GM21619 (cell line): ENCODE results near the gene MACROD2.
A peak's percentile ranks its signal among the peaks of the same experiment; 100 is the strongest.
"Not testable (repeated sequence)": the region's sequence is repeated elsewhere in the genome, so short reads cannot be mapped to it uniquely, and the experiment has no call there.

Experiments used
- ATAC-seq: cut with Tn5 transposase; IDR thresholded peaks from one replicate; pipeline ENCODE4 v1.9.1; 2021; ENCODE audit not compliant: unreplicated experiment

The MACROD2 gene

DNA sequence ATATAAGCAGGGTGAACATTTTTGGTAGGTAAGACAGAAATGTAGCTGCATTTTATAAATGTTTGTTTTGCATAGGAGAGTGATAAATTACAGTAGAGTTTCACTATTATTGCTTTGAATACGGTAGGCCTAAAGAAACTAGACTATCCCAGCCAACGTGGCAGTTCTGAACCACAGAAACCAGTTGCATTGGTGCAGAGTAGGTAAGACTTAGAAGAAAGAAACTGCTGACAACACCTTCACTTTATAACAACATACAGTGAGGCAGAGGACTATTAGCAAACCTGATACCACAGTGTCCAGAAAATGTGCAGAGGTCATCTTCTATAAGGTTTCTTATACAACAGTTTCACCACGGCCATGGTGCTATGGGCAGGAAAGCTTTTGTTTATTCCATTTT, 2011.8 kb downstream of the MACROD2 start:
- ATAC-seq, result peak; percentile 99

GRCh38 chr20:16007962-16008361, 2012.6 kb downstream of the MACROD2 start:
- no peak for ATAC-seq

DNA sequence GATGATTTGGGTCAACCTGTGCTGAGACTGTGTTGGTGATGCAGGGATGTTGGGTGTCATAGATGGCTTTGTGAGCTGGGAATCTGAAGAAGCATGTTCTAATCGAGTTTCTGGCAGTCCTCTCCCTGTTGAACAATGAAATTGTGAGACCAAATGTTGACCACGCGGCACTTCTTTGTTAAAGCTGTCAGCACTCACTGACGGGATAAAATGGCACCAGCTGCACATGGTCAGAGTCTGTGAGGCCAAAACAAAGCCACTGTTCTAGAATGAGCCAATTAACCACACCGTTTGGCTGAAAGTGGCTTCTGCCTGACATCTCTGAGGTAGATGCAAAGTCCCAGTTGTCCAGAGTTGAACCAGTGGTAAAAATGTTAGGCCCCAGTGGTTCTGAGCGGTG, 2015.7 kb downstream of the MACROD2 start:
- no peak for ATAC-seq

DNA sequence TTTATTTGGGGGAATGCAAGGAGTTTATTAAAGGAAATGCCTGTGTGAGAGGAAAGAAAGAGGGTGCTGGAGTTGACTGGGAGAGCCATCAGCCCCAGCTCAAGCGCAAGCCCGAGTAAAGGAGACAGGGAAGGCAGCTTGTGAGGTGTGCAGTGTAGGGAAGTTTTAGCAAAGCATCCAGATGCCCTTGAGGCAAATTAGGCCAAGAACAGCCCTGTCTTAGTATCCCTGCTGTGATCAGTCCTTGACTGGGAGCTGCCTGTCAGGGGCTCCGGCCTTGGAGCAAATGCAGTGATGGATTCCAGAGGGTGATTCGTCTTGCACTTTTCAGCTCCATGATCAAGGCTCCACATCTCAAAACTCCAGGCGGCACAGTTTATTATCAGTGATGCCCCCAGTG, 2016.2 kb downstream of the MACROD2 start:
- no peak for ATAC-seq

DNA sequence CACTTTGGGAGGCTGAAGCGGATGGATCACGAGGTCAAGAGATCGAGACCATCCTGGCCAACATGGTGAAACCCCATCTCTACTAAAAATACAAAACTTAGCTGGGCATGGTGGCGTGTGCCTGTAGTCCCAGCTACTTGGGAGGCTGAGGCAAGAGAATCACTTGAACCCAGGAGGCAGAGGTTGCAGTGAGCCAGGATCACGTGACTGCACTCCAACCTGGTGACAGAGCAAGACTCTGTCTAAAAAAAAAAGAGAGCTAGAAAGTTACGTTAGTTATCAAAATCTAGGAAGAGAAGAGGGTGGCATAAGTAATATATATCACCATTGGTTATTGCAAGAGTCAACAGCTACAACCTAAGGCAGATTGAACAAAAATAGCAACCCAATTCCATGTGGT, 2017.6 kb downstream of the MACROD2 start:
- not testable (repeated sequence) for ATAC-seq

DNA sequence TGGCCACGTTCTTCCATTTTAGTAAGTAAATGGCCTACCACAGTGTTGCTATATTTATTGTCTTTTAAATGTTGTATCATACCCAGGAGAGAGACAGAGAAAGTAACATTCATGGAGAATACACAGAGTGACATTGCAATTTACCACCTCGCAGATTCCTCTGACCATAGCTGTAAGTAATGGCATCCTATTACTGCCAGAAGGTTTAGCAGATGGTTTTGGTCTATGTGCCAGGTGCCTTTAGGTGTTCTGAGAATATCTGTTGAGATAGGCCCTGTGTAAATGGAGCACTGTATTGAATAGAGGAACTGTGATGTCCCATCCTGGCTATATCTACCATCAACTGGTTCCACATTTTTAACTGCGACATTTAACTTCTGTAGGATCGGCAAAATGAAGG, 2018.3 kb downstream of the MACROD2 start:
- ATAC-seq, result no peak

DNA sequence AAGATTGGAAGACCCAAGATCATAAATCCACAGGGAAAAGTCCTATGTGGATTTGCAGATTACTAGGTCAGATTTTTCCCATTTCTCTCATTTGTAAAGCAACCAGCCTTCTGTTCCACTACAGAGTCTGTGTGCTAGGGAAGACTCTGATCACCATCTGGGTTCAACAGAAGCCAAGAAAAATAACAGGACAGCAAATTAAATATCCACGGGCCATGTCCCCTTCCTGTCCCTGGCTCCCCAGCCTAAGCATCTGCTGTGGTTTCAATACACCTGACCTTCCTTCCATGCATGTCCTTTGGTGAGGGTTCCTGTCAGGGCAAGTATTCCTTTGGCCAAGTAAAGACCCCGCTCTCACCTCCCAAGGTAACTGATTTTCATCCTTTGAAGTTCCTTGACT, 2019.1 kb downstream of the MACROD2 start:
- ATAC-seq, result no peak

GRCh38 chr20:16017656-16018055, 2022.3 kb downstream of the MACROD2 start:
- no peak for ATAC-seq

DNA sequence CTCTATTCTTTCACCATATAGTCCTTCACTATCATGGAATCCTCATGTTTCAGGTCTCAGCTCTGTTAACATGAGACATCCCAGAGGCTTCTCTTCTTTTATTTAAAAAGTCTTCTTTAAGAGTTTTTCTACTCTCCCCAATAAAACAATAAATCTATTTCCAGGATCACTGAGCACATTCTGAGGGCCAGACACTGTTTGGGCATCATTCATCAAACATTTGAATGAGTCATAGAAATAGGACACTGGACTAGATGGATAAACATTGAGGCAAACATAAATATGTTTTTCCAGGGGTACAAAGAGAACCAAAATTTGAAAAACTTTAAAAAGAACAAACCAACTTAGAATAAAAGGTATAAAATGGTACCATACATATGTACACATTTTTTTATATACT, 2023.6 kb downstream of the MACROD2 start:
- no peak for ATAC-seq

DNA sequence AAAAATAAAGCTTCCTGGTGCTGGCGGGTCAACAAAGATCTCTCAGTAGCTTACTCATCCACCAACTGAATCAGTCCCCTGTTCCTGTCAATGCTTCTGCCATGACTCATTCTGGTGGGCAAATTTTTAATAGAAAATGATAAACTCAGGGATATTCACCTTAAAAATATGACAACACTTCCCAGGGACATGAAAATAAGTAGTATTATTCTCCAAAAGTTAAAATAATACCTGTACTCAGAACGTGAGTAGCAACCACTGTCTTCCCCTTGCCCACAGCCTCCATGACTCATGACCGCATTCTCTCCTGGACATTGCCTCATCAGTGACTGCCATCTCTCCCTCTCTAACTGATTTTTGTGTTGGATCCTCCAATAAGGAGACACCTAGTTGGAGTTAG, 2025.7 kb downstream of the MACROD2 start:
- no peak for ATAC-seq

- no peak for ATAC-seq
These were observed 2029.8 kb downstream of the MACROD2 start for GRCh38 chr20:16025084-16025483.

- ATAC-seq, result no peak
These were observed 2032.4 kb downstream of the MACROD2 start for GRCh38 chr20:16027686-16028085.

- ATAC-seq, result no peak
These were observed 2033.6 kb downstream of the MACROD2 start for GRCh38 chr20:16028923-16029322.

GRCh38 chr20:16030253-16030652, 2034.9 kb downstream of the MACROD2 start:
- ATAC-seq, result no peak

GRCh38 chr20:16035576-16035975, 2040.3 kb downstream of the MACROD2 start:
- ATAC-seq, result no peak

- ATAC-seq, result no peak
These were observed 2041.0 kb downstream of the MACROD2 start for GRCh38 chr20:16036331-16036730.

DNA sequence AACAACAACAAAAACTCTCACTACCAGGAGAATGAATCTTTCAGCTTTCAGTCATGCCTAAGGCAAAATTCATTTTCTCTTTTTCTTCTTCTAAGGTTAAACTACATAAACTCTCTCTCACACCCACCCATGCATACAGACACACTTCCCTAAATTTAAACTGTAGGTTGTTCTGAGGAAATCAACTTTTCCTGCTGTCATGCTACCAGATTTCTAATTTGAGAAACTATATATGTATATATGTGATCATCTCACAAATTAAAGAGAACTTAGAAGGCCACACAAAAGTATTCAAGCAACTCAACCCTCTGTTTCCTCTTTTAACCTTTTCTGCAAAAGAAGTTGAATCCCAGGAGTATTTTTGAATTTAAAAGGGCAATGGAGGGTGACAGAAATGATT, 2045.4 kb downstream of the MACROD2 start:
- ATAC-seq, result no peak

GRCh38 chr20:16042731-16043130, 2047.4 kb downstream of the MACROD2 start:
- ATAC-seq, result no peak

- ATAC-seq, result no peak
These were observed 2048.6 kb downstream of the MACROD2 start for GRCh38 chr20:16043931-16044330.

DNA sequence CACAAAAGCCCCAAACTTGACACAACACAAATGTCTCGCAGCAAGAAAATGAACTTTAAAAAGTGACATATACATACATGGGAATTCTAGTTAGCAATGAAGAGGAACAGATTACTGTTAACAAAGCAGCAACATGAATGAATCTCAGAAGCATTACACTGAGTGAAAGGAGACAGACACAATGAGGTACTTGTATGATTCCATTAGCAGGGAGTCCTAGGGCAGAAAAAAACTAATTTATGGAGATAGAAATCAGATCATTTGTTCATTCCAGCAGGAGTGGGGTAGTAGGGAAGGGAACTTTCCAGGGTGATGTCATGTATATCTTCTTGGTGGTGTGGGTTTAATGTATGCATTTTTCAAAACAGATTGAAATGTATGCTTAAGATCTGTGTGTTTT, 2053.6 kb downstream of the MACROD2 start:
- no peak for ATAC-seq

GRCh38 chr20:16049529-16050093, 2054.3 kb downstream of the MACROD2 start:
- ATAC-seq, result no peak

DNA sequence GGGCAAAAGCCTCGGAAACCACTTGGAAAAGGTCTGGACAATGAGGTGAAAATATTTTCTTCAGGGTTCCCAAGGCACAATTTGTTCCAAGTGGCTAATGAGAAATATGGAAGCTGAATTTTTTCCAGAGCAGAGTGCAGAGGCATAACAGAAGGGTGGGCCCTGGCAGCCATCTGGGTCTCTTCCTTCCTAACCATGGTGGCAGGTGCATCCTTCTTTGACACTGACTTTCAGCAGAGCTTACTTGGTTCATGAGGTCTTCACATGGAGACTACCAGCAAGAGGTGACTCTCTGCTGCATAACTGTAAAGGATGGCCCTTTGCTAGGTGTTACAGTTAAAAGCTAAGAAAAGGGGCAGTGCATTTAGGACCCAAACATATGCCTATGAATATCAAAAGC, 2055.1 kb downstream of the MACROD2 start:
- no peak for ATAC-seq

DNA sequence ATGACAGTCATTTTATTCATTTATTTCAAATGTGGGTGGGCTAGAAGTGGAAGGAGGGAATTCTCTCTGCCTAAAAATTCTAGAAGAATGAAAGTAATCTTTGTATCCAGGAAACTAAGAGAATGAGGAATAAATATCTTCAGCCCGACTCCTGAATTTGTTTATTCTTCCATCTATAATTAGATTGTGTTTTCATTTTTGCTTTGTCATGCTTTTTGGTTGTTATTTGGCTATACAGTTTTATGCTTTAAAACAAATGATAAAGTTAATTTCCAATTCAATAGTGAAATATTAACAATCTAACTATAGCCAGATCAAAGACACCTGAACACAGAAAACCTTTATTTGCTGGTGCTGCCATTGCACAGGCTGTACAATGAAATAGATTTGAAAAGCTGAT, 2056.7 kb downstream of the MACROD2 start:
- ATAC-seq, result no peak

GRCh38 chr20:16052456-16052855, 2057.1 kb downstream of the MACROD2 start:
- ATAC-seq, result no peak
